ENCODE measurements around the gene NCOA3. TPM values are rescaled to one million over a fixed set of nuclear protein-coding genes. Genes with fewer than 3 reads are reported as not detected.
A peak's percentile ranks its signal among the peaks of the same experiment; 100 is the strongest.
"Not testable (repeated sequence)": the region's sequence is repeated elsewhere in the genome, so short reads cannot be mapped to it uniquely, and the experiment has no call there.

The NCOA3 gene
- total RNA-seq, 2 experiments from 2014 or later: 71.3 to 74.2 TPM

- H3K27ac Mint-ChIP-seq: no peak overlapping the region
- H3K36me3 Mint-ChIP-seq: no peaks in the 10 kb centered on the region
- DNase-seq: no peak
- POLR2A ChIA-PET: no interaction called here
- ATAC-seq (ENCODE audit: low read depth): no peak
- H3K9me3 Mint-ChIP-seq: no peaks in the 10 kb centered on the region
- H3K27me3 Mint-ChIP-seq: peaks cover 2% of the 10 kb centered on the region
- peaks cover 10% of the 10 kb centered on the region for H3K4me1 Mint-ChIP-seq
- no peak overlapping the region for H3K4me3 Mint-ChIP-seq
Observed at GRCh38 chr20:47461120-47461685, 40.5 kb upstream of the NCOA3 start.

GRCh38 chr20:47461906-47462305 lies 39.8 kb upstream of the NCOA3 start:
- POLR2A ChIA-PET, DNase-seq: not testable (repeated sequence)

GRCh38 chr20:47464380-47465101 lies 37.1 kb upstream of the NCOA3 start:
- DNase-seq (no peak), ATAC-seq (ENCODE audit: low read depth) (no peak)
- Mint-ChIP-seq H3K36me3 (no peaks in the 10 kb centered on the region), H3K9me3 (no peaks in the 10 kb centered on the region), H3K27me3 (peaks cover 2% of the 10 kb centered on the region), H3K4me3 (no peak overlapping the region), H3K4me1 (peaks cover 2% of the 10 kb centered on the region), H3K27ac (no peak overlapping the region)
- POLR2A ChIA-PET: no interaction called here

More at GRCh38 chr20:47461906-47462305, 39.8 kb upstream of the NCOA3 start:
- ATAC-seq (ENCODE audit: low read depth); H3K36me3 Mint-ChIP-seq; H3K9me3 Mint-ChIP-seq; H3K27me3 Mint-ChIP-seq; H3K4me3 Mint-ChIP-seq; H3K27ac Mint-ChIP-seq; H3K4me1 Mint-ChIP-seq: not testable (repeated sequence)

GRCh38 chr20:47465335-47466090 lies 36.2 kb upstream of the NCOA3 start:
- Mint-ChIP-seq H3K27ac (no peak overlapping the region), H3K36me3 (no peaks in the 10 kb centered on the region), H3K4me1 (peaks cover 2% of the 10 kb centered on the region), H3K4me3 (no peak overlapping the region), H3K9me3 (no peaks in the 10 kb centered on the region), H3K27me3 (peaks cover 2% of the 10 kb centered on the region)
- POLR2A ChIA-PET: no interaction called here
- no peak for ATAC-seq (ENCODE audit: low read depth)
- DNase-seq: no peak

- H3K9me3 Mint-ChIP-seq: no peaks in the 10 kb centered on the region
- H3K4me3 Mint-ChIP-seq: no peak overlapping the region
- POLR2A ChIA-PET: no interaction called here
- no peak overlapping the region for H3K27ac Mint-ChIP-seq
- peaks cover 2% of the 10 kb centered on the region for H3K27me3 Mint-ChIP-seq
- H3K36me3 Mint-ChIP-seq: no peaks in the 10 kb centered on the region
- peaks cover 2% of the 10 kb centered on the region for H3K4me1 Mint-ChIP-seq
- DNase-seq (no peak), ATAC-seq (ENCODE audit: low read depth) (no peak)
Observed at GRCh38 chr20:47466213-47466612, 35.5 kb upstream of the NCOA3 start.

GRCh38 chr20:47466704-47467459 lies 34.8 kb upstream of the NCOA3 start:
- no peak for ATAC-seq (ENCODE audit: low read depth)
- POLR2A ChIA-PET: no interaction called here

GRCh38 chr20:47468290-47469050 lies 33.2 kb upstream of the NCOA3 start:
- H3K27me3 Mint-ChIP-seq: no peaks in the 10 kb centered on the region
- POLR2A ChIA-PET: no interaction called here
- ATAC-seq (ENCODE audit: low read depth) (no peak), DNase-seq (no peak)
- H3K36me3 Mint-ChIP-seq: no peaks in the 10 kb centered on the region
- no peak overlapping the region for H3K27ac Mint-ChIP-seq
- H3K4me3 Mint-ChIP-seq: no peak overlapping the region
- no peaks in the 10 kb centered on the region for H3K9me3 Mint-ChIP-seq
- peaks cover 8% of the 10 kb centered on the region for H3K4me1 Mint-ChIP-seq

More at GRCh38 chr20:47466704-47467459, 34.8 kb upstream of the NCOA3 start:
- DNase-seq: no peak
- no peaks in the 10 kb centered on the region for H3K36me3 Mint-ChIP-seq
- peaks cover 2% of the 10 kb centered on the region for H3K4me1 Mint-ChIP-seq
- no peaks in the 10 kb centered on the region for H3K9me3 Mint-ChIP-seq
- peaks cover under 1% of the 10 kb centered on the region for H3K27me3 Mint-ChIP-seq
- no peak overlapping the region for H3K4me3 Mint-ChIP-seq
- no peak overlapping the region for H3K27ac Mint-ChIP-seq

- POLR2A ChIA-PET: no interaction called here
- Mint-ChIP-seq H3K9me3 (no peaks in the 10 kb centered on the region), H3K27me3 (no peaks in the 10 kb centered on the region), H3K36me3 (no peaks in the 10 kb centered on the region), H3K4me3 (no peak overlapping the region), H3K27ac (no peak overlapping the region), H3K4me1 (peaks cover 16% of the 10 kb centered on the region)
- ATAC-seq (ENCODE audit: low read depth): no peak
- DNase-seq: no peak
Observed at GRCh38 chr20:47475419-47476044, 26.2 kb upstream of the NCOA3 start.

GRCh38 chr20:47476452-47476851 lies 25.2 kb upstream of the NCOA3 start:
- Mint-ChIP-seq H3K27ac (no peak overlapping the region), H3K4me3 (no peak overlapping the region), H3K36me3 (no peaks in the 10 kb centered on the region), H3K4me1 (peaks cover 19% of the 10 kb centered on the region), H3K27me3 (no peaks in the 10 kb centered on the region), H3K9me3 (no peaks in the 10 kb centered on the region)
- POLR2A ChIA-PET: no interaction called here
- DNase-seq (no peak), ATAC-seq (ENCODE audit: low read depth) (no peak)

- Mint-ChIP-seq H3K27me3 (no peaks in the 10 kb centered on the region), H3K36me3 (no peaks in the 10 kb centered on the region), H3K27ac (no peak overlapping the region), H3K4me1 (peaks cover 12% of the 10 kb centered on the region), H3K4me3 (no peak overlapping the region), H3K9me3 (peaks cover 2% of the 10 kb centered on the region)
- ATAC-seq (ENCODE audit: low read depth) (no peak), DNase-seq (no peak)
- POLR2A ChIA-PET: interaction anchor here (2.2 kb wide), 1 partner anchor 8 kb away, joined by 8 read pairs; no protein-coding TSS in a partner anchor
Observed at GRCh38 chr20:47479093-47479492, 22.6 kb upstream of the NCOA3 start.

GRCh38 chr20:47479506-47479905 lies 22.2 kb upstream of the NCOA3 start:
- Mint-ChIP-seq H3K27me3 (no peaks in the 10 kb centered on the region), H3K9me3 (peaks cover 2% of the 10 kb centered on the region), H3K4me1 (peaks cover 12% of the 10 kb centered on the region), H3K36me3 (no peaks in the 10 kb centered on the region), H3K4me3 (no peak overlapping the region), H3K27ac (peak overlapping the region; percentile 44)
- DNase-seq (no peak), ATAC-seq (ENCODE audit: low read depth) (no peak)
- POLR2A ChIA-PET: interaction anchor here (2.2 kb wide), 1 partner anchor 7 kb away, joined by 8 read pairs; no protein-coding TSS in a partner anchor

- ATAC-seq (ENCODE audit: low read depth) (no peak), DNase-seq (no peak)
- Mint-ChIP-seq H3K36me3 (no peaks in the 10 kb centered on the region), H3K9me3 (peaks cover 2% of the 10 kb centered on the region), H3K27me3 (no peaks in the 10 kb centered on the region), H3K27ac (no peak overlapping the region), H3K4me1 (peaks cover 16% of the 10 kb centered on the region), H3K4me3 (no peak overlapping the region)
- POLR2A ChIA-PET: no interaction called here
Observed at GRCh38 chr20:47480239-47480638, 21.4 kb upstream of the NCOA3 start.

Measured in activated naive CD8-positive, alpha-beta T cell treated with anti-CD3 and anti-CD28 coated beads, Interleukin-2, amount 10 ng/mL, durations not matched to agents 7 days and 5 days (primary cell).